Neural cell (in vitro differentiated cells): ENCODE measurements around the gene RHOF. TPM values are rescaled to one million over a fixed set of nuclear protein-coding genes. Genes with fewer than 3 reads are reported as not detected.

Experiments
- H2AFZ ChIP-seq: fragments of 200-600, 300-800 bp; sonication (generic), shearing (Covaris generic); 2 replicates; pipeline ENCODE4 v1.6.0; 2014; ENCODE audit warnings: low read depth, mild to moderate bottlenecking, antibody characterized with exemption, low read length, moderate library complexity
- H3F3A ChIP-seq: fragments of 200-600 bp; shearing (Covaris generic); 2 replicates; pipeline ENCODE4 v1.6.1; 2016; ENCODE audit warnings: mild to moderate bottlenecking, moderate library complexity, mixed read lengths, antibody characterized with exemption, low read length; ENCODE audit not compliant: insufficient read depth, poor library complexity, severe bottlenecking
- H3K27ac ChIP-seq: fragments of 200-600, 300-800 bp; sonication (generic), shearing (Covaris generic); 2 replicates; pipeline ENCODE4 v1.5.1; 2014; ENCODE audit warnings: mild to moderate bottlenecking, low read length, moderate library complexity
- H3K27me3 ChIP-seq: fragments of 300-800, 200-600 bp; sonication (generic), shearing (Covaris generic); 2 replicates; pipeline ENCODE4 v1.6.0; 2014; ENCODE audit warnings: mild to moderate bottlenecking, low read depth, low read length, moderate library complexity; ENCODE audit not compliant: insufficient read depth
- H3K36me3 ChIP-seq: fragments of 300-800, 200-600 bp; sonication (generic), shearing (Covaris generic); 2 replicates; pipeline ENCODE4 v1.5.1; 2014; ENCODE audit warnings: mild to moderate bottlenecking, antibody characterized with exemption, low read length, moderate library complexity; ENCODE audit not compliant: insufficient read depth
- H3K4me2 ChIP-seq: fragments of 300-800, 200-600 bp; sonication (generic), shearing (Covaris generic); 2 replicates; pipeline ENCODE4 v1.6.0; 2014; ENCODE audit warnings: mild to moderate bottlenecking, low read length
- H3K4me3 ChIP-seq: fragments of 300-800, 200-600 bp; sonication (generic), shearing (Covaris generic); 2 replicates; pipeline ENCODE4 v1.5.1; 2014; ENCODE audit warnings: mild to moderate bottlenecking, low read length, moderate library complexity
- H3K79me2 ChIP-seq: fragments of 200-600 bp; shearing (Covaris generic); replicated peaks from 2 replicates; pipeline ENCODE4 v1.6.0; 2014; ENCODE audit warnings: mild to moderate bottlenecking, low read length, moderate library complexity; ENCODE audit not compliant: insufficient read depth
- H3K9ac ChIP-seq: fragments of 300-800, 200-600 bp; sonication (generic), shearing (Covaris generic); 2 replicates; pipeline ENCODE4 v1.6.1; 2016; ENCODE audit warnings: mild to moderate bottlenecking, low read length, mixed read lengths
- H3K9me2 ChIP-seq: fragments of 200-600 bp; shearing (Covaris generic); 2 replicates; pipeline ENCODE4 v1.6.1; 2016; ENCODE audit warnings: mild to moderate bottlenecking, low read length, mixed read lengths; ENCODE audit not compliant: insufficient read depth
- H3K9me3 ChIP-seq: fragments of 200-600, 300-800 bp; sonication (generic), shearing (Covaris generic); 2 replicates; pipeline ENCODE4 v1.6.1; 2016; ENCODE audit warnings: mild to moderate bottlenecking, mixed run types, low read length, moderate library complexity, mixed read lengths
- H4K20me1 ChIP-seq: fragments of 200-600 bp; shearing (Covaris generic); 2 replicates; pipeline ENCODE4 v1.6.1; 2016; ENCODE audit warnings: mild to moderate bottlenecking, mixed run types; ENCODE audit not compliant: insufficient read depth
- EP300 ChIP-seq: fragments of 450-650 bp; conservative IDR thresholded peaks from 2 replicates; pipeline ENCODE4 v1.6.1; 2014; ENCODE audit warnings: antibody characterized with exemption, mild to moderate bottlenecking, moderate library complexity; ENCODE audit not compliant: poor library complexity, severe bottlenecking
- EZH2 ChIP-seq: fragments of 200-600, 300-800 bp; shearing (Covaris generic), sonication (generic); IDR thresholded peaks from 2 replicates; pipeline ENCODE4 v1.6.1; 2014; ENCODE audit warnings: antibody characterized with exemption, low read length, borderline replicate concordance, mild to moderate bottlenecking; ENCODE audit not compliant: insufficient read depth, poor library complexity, severe bottlenecking
- MXI1 ChIP-seq: fragments of 450-650 bp; conservative IDR thresholded peaks from 2 replicates; pipeline ENCODE4 v1.6.1; 2014; ENCODE audit warnings: antibody characterized with exemption, mild to moderate bottlenecking; ENCODE audit not compliant: poor library complexity, severe bottlenecking
- POLR2AphosphoS5 ChIP-seq: IDR thresholded peaks from 2 replicates; pipeline ENCODE4 v1.6.1; 2012
- RAD21 ChIP-seq: fragments of 450-650 bp; conservative IDR thresholded peaks from 2 replicates; pipeline ENCODE4 v1.6.1; 2014; ENCODE audit warnings: antibody characterized with exemption, mild to moderate bottlenecking, moderate library complexity
- SMC3 ChIP-seq: fragments of 450-650 bp; conservative IDR thresholded peaks from 2 replicates; pipeline ENCODE4 v1.6.1; 2014; ENCODE audit warnings: antibody characterized with exemption, mild to moderate bottlenecking, moderate library complexity; ENCODE audit not compliant: poor library complexity
- TAF1 ChIP-seq: IDR thresholded peaks from 2 replicates; pipeline ENCODE4 v1.6.1; 2012; ENCODE audit warnings: low read depth
- polyA plus RNA-seq: library from polyadenylated mRNA; depleted of rRNA; stranded (reverse); fragments of >200 nt; gene quantifications from 2 replicates; pipeline ENCODE4 v1.2.3, GENCODE V29; 2014
- TF ChIP-seq, protein P1 (sequence below): fragments of 450-650 bp; IDR thresholded peaks from 2 replicates; pipeline ENCODE4 v1.5.1; 2014; ENCODE audit warnings: antibody characterized with exemption, mild to moderate bottlenecking, moderate library complexity; ENCODE audit not compliant: poor library complexity, severe bottlenecking
- TF ChIP-seq, protein P2 (sequence below): IDR thresholded peaks from 2 replicates; pipeline ENCODE4 v1.6.1; 2012; ENCODE audit warnings: borderline replicate concordance

Gene RHOF
- polyA plus RNA-seq, 1 donor from 2014 or later, result 14.7 TPM

DNA sequence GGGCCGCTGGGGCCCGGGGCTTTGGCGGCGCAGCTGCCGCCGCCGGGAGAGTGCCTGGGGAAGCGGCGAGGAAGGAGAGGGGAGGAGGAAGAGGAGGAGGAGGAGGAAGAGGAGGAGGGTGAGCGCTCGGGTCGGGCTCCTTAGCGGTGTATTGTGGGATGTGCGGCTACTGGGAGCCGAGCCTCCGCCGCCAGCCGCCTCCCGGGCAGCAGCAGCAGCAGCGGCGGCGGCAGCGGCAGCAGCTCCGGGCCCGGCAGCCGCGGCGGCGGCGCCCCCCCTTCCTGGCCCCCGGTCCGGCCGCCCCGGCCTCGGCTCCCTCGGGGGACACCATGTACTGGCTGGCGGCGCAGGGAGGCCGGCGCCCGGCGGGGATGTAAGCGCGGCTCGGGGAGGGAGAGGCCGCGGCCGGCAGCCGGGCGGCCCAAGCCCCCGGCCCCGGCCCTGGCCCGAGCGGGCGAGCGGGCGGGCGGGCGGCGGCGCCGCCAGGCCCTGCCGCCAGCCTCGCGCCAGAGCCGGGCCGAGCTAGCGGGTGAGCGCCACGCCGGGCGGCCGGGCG is 10.5 kb upstream of the RHOF start, which contains the start of gene SETD1B:
SETD1B (plus strand) TSS at position 149 of the 556 bp plus-strand sequence. CDS start 729 bp downstream, outside the sequence.
- Histone ChIP-seq H3K27me3 (no peaks in the 10 kb centered on the region), H3K4me3 (peak within 1 kb of the TSS; percentile 92), H3K9me2 (no peaks in the 10 kb centered on the region), H4K20me1 (peaks cover 19% of the 10 kb centered on the region), H3K4me2 (peak within 1 kb of the TSS; percentile 73), H3K9ac (peak within 1 kb of the TSS; percentile 99), H3K79me2 (peaks cover 73% of the 10 kb centered on the region), H3F3A (peaks cover 13% of the 10 kb centered on the region), H2AFZ (peak within 1 kb of the TSS; percentile 17), H3K9me3 (no peaks in the 10 kb centered on the region), H3K36me3 (no peaks in the 10 kb centered on the region), H3K27ac (peak within 1 kb of the TSS; percentile 100)
- TF ChIP-seq MXI1 (no peak), POLR2AphosphoS5 (peak; percentile 53), SMC3 (no peak), RAD21 (no peak), EZH2 (no peak), TAF1 (no peak)
- TF ChIP-seq, protein P1, sequence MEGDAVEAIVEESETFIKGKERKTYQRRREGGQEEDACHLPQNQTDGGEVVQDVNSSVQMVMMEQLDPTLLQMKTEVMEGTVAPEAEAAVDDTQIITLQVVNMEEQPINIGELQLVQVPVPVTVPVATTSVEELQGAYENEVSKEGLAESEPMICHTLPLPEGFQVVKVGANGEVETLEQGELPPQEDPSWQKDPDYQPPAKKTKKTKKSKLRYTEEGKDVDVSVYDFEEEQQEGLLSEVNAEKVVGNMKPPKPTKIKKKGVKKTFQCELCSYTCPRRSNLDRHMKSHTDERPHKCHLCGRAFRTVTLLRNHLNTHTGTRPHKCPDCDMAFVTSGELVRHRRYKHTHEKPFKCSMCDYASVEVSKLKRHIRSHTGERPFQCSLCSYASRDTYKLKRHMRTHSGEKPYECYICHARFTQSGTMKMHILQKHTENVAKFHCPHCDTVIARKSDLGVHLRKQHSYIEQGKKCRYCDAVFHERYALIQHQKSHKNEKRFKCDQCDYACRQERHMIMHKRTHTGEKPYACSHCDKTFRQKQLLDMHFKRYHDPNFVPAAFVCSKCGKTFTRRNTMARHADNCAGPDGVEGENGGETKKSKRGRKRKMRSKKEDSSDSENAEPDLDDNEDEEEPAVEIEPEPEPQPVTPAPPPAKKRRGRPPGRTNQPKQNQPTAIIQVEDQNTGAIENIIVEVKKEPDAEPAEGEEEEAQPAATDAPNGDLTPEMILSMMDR, result no peak
- TF ChIP-seq, protein P2, sequence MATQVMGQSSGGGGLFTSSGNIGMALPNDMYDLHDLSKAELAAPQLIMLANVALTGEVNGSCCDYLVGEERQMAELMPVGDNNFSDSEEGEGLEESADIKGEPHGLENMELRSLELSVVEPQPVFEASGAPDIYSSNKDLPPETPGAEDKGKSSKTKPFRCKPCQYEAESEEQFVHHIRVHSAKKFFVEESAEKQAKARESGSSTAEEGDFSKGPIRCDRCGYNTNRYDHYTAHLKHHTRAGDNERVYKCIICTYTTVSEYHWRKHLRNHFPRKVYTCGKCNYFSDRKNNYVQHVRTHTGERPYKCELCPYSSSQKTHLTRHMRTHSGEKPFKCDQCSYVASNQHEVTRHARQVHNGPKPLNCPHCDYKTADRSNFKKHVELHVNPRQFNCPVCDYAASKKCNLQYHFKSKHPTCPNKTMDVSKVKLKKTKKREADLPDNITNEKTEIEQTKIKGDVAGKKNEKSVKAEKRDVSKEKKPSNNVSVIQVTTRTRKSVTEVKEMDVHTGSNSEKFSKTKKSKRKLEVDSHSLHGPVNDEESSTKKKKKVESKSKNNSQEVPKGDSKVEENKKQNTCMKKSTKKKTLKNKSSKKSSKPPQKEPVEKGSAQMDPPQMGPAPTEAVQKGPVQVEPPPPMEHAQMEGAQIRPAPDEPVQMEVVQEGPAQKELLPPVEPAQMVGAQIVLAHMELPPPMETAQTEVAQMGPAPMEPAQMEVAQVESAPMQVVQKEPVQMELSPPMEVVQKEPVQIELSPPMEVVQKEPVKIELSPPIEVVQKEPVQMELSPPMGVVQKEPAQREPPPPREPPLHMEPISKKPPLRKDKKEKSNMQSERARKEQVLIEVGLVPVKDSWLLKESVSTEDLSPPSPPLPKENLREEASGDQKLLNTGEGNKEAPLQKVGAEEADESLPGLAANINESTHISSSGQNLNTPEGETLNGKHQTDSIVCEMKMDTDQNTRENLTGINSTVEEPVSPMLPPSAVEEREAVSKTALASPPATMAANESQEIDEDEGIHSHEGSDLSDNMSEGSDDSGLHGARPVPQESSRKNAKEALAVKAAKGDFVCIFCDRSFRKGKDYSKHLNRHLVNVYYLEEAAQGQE, result no peak

DNA sequence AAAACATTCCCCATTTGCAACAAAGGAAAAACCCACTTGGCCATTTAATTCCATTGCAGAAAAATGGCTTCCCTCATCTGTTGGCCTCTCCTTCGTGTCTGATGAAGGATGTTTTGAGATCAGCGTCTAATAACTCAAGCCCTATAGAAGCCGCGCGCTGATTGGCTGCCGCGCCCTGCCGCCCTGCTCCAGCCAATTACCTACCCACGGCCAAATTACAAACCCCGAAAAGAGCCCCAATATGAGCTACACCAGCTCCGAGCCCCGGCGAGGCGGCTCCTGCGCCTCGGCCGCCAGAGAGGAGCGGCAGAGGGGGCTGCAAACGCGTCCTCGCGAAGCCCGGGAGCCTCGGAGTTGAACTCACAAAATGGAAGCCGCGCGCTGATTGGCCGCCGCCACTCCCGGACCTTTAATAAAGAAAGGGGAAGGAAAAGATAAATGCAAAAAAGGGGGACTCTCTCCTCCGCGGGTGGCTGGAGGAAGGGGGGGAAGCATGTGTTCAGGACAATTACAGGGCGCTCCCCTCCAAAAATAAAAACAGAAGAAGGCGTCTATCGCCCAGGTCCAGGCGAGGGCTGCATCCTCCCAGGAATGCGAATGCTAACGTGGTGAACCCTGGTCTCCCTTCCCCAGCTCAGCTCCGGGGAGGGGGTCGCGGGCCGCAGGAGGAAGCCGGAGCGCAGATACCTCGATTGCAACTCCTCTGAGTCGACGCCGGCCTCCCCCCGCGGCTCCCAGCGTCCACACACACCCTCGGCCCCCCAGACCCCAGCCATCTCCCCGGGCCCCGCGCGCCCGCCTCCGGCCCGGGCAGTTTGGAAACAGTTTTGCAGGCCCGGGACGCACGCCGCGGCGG is 9.6 kb upstream of the RHOF start:
- Histone ChIP-seq H3K36me3 (no peaks in the 10 kb centered on the region), H4K20me1 (peaks cover 28% of the 10 kb centered on the region), H3F3A (peaks cover 13% of the 10 kb centered on the region), H3K27me3 (no peaks in the 10 kb centered on the region), H3K9ac (peak overlapping the region; percentile 99), H2AFZ (peak overlapping the region; percentile 17), H3K27ac (peak overlapping the region; percentile 100), H3K4me2 (peak overlapping the region; percentile 100), H3K79me2 (peaks cover 73% of the 10 kb centered on the region), H3K4me3 (peak overlapping the region; percentile 77), H3K9me3 (no peaks in the 10 kb centered on the region), H3K9me2 (no peaks in the 10 kb centered on the region)
- TF ChIP-seq RAD21, result no peak
- no peak for TF ChIP-seq SMC3
- TF ChIP-seq EZH2, result no peak
- TF ChIP-seq, protein P1, result peak; percentile 20
- peak; percentile 45 for TF ChIP-seq EP300
- peak; percentile 98 for TF ChIP-seq POLR2AphosphoS5
- peak; percentile 91 for TF ChIP-seq TAF1
- TF ChIP-seq, protein P2, result peak; percentile 91
- peak; percentile 76 for TF ChIP-seq MXI1
